Effector memory CD4-positive, alpha-beta T cell (primary cell): ENCODE results near the gene LGALS9.

ENCODE experiments used
- DNase-seq, 3 donors: peaks; one replicate each; pipeline ENCODE4 v3.0.0-alpha.2; 2020
- H3K27ac ChIP-seq: 2 replicates; pipeline ENCODE4 v1.7.0; 2013; ENCODE audit warnings: mild to moderate bottlenecking, low read length, moderate library complexity; ENCODE audit not compliant: insufficient read depth, poor library complexity, severe bottlenecking
- H3K27me3 ChIP-seq: replicated peaks from 2 replicates; pipeline ENCODE4 v1.7.0; 2013; ENCODE audit warnings: mild to moderate bottlenecking, low read length; ENCODE audit not compliant: insufficient read depth, control insufficient read depth, poor library complexity, severe bottlenecking
- H3K36me3 ChIP-seq: 2 replicates; pipeline ENCODE4 v1.7.0; 2013; ENCODE audit warnings: mild to moderate bottlenecking, low read length, moderate library complexity; ENCODE audit not compliant: control insufficient read depth, insufficient read depth
- H3K4me1 ChIP-seq: 2 replicates; pipeline ENCODE4 v1.7.0; 2013; ENCODE audit warnings: low read length, mild to moderate bottlenecking; ENCODE audit not compliant: control insufficient read depth, insufficient read depth, poor library complexity, severe bottlenecking
- H3K4me3 ChIP-seq: 2 replicates; pipeline ENCODE4 v1.7.0; 2013; ENCODE audit warnings: low read length, low read depth, mild to moderate bottlenecking; ENCODE audit not compliant: insufficient read depth, poor library complexity, severe bottlenecking
- H3K9me3 ChIP-seq: 2 replicates; pipeline ENCODE4 v1.7.0; 2013; ENCODE audit warnings: mild to moderate bottlenecking, low read length, moderate library complexity; ENCODE audit not compliant: control insufficient read depth
- total RNA-seq, 3 donors: gene quantifications; one replicate each; lab custom pipeline; 2026; lab: John Stamatoyannopoulos, UW

The LGALS9 gene
- total RNA-seq = 11.2 to 19.7 (median 17.6) reads per million in 3 donors

- peaks cover 19% of the 10 kb centered on the region for H3K4me1 ChIP-seq
- H3K9me3 ChIP-seq = no peaks in the 10 kb centered on the region
- H3K27ac ChIP-seq = peak within 1 kb of the TSS; percentile 51
- H3K27me3 ChIP-seq = no peaks in the 10 kb centered on the region
- no peaks in the 10 kb centered on the region for H3K36me3 ChIP-seq
- peak in 1 of 3 donors; percentile 6 for DNase-seq
- peak within 1 kb of the TSS; percentile 95 for H3K4me3 ChIP-seq
These were observed at the start of gene LGALS9 for GRCh38 chr17:27630607-27631410. Gene LGALS9 (plus strand): TSS chr17:27631188. CDS start chr17:27631266, 78 bp downstream.

DNA sequence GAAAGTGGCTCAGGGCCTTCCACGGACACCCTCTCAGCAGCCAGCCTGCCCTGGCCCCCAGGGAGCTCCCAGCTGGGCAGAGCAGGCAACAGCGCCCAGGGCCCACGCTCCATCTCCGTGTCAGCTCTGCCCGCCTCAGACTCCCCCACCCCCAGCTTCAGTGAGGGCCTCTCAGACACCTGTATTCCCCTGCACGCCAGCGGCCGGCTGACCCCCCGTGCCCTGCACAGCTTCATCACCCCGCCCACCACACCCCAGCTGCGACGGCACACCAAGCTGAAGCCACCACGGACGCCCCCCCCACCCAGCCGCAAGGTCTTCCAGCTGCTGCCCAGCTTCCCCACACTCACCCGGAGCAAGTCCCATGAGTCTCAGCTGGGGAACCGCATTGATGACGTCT lies 48.3 kb upstream of the LGALS9 start:
- no peak overlapping the region for H3K27ac ChIP-seq
- H3K36me3 ChIP-seq = no peaks in the 10 kb centered on the region
- no peak for DNase-seq
- H3K4me3 ChIP-seq = no peak overlapping the region
- H3K27me3 ChIP-seq = no peaks in the 10 kb centered on the region
- no peaks in the 10 kb centered on the region for H3K9me3 ChIP-seq
- no peaks in the 10 kb centered on the region for H3K4me1 ChIP-seq

DNA sequence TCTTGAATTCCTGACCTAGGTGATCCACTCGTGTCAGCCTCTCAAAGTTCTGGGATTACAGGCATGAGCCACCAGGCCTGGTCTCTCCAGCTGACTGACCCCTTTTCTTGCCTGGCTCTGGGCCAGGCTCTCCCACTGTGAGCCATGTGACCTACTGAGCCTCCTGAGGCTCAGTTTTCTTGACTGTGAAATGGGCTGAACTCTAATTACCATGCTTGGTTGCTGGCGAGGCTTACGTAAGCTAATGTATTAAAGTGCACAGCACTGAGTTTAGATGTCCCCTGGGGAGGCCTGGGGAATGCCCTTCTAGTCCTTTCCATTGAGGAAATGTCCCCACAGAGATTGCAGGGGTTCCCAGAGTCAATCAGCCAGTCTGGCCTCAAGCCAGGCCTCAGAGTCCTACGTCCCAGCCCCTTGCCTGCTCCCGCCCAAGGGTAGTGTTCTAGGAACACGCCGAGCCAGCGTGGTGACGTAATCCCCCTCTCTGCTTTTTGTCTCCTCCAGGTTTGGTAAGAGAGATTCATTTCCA lies 45.8 kb upstream of the LGALS9 start:
- H3K9me3 ChIP-seq = no peaks in the 10 kb centered on the region
- H3K36me3 ChIP-seq = no peaks in the 10 kb centered on the region
- no peak overlapping the region for H3K4me3 ChIP-seq
- no peaks in the 10 kb centered on the region for H3K27me3 ChIP-seq
- no peak overlapping the region for H3K27ac ChIP-seq
- no peak for DNase-seq
- no peaks in the 10 kb centered on the region for H3K4me1 ChIP-seq

GRCh38 chr17:27585792-27586191 lies 45.2 kb upstream of the LGALS9 start:
- H3K9me3 ChIP-seq = no peaks in the 10 kb centered on the region
- H3K27me3 ChIP-seq = no peaks in the 10 kb centered on the region
- H3K4me1 ChIP-seq = no peaks in the 10 kb centered on the region
- no peaks in the 10 kb centered on the region for H3K36me3 ChIP-seq
- DNase-seq = no peak
- no peak overlapping the region for H3K27ac ChIP-seq
- no peak overlapping the region for H3K4me3 ChIP-seq

- Histone ChIP-seq H3K27me3 (no peaks in the 10 kb centered on the region), H3K4me3 (no peak overlapping the region), H3K9me3 (no peaks in the 10 kb centered on the region), H3K36me3 (no peaks in the 10 kb centered on the region), H3K4me1 (no peaks in the 10 kb centered on the region), H3K27ac (no peak overlapping the region)
- DNase-seq = no peak
These were observed 44.7 kb upstream of the LGALS9 start for GRCh38 chr17:27586203-27586721.

- H3K27me3 ChIP-seq = no peaks in the 10 kb centered on the region
- H3K9me3 ChIP-seq = no peaks in the 10 kb centered on the region
- no peak overlapping the region for H3K4me3 ChIP-seq
- H3K36me3 ChIP-seq = peaks cover 3% of the 10 kb centered on the region
- no peak for DNase-seq
- H3K4me1 ChIP-seq = no peaks in the 10 kb centered on the region
- no peak overlapping the region for H3K27ac ChIP-seq
These were observed 42.6 kb upstream of the LGALS9 start for GRCh38 chr17:27588354-27588753.

DNA sequence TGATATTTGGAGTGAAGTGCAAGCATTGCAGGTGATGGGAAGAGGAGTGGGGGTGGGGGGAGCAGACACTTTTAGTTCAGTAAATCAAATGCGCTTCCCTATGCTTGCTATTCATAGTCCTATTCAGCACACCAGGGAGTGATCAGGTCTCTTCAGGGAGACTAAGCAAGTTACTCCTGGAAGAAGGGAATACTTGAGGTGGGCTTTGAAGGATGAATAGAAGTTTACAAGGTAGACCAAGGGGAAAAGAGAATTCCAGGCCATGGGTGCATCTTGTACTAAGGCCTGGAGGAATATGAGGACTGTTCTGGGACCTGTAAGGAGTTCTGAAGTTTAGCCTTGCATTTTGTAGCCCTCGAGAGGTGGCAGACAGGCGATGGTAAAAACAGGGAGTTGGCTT lies 40.1 kb upstream of the LGALS9 start:
- DNase-seq = no peak
- H3K27ac ChIP-seq = no peak overlapping the region
- no peaks in the 10 kb centered on the region for H3K4me1 ChIP-seq
- no peaks in the 10 kb centered on the region for H3K27me3 ChIP-seq
- no peaks in the 10 kb centered on the region for H3K9me3 ChIP-seq
- peaks cover 3% of the 10 kb centered on the region for H3K36me3 ChIP-seq
- H3K4me3 ChIP-seq = no peak overlapping the region

- no peak for DNase-seq
- no peaks in the 10 kb centered on the region for H3K4me1 ChIP-seq
- no peaks in the 10 kb centered on the region for H3K27me3 ChIP-seq
- peaks cover 3% of the 10 kb centered on the region for H3K36me3 ChIP-seq
- no peak overlapping the region for H3K4me3 ChIP-seq
- no peak overlapping the region for H3K27ac ChIP-seq
- H3K9me3 ChIP-seq = no peaks in the 10 kb centered on the region
These were observed 39.0 kb upstream of the LGALS9 start for GRCh38 chr17:27591986-27592385.

DNA sequence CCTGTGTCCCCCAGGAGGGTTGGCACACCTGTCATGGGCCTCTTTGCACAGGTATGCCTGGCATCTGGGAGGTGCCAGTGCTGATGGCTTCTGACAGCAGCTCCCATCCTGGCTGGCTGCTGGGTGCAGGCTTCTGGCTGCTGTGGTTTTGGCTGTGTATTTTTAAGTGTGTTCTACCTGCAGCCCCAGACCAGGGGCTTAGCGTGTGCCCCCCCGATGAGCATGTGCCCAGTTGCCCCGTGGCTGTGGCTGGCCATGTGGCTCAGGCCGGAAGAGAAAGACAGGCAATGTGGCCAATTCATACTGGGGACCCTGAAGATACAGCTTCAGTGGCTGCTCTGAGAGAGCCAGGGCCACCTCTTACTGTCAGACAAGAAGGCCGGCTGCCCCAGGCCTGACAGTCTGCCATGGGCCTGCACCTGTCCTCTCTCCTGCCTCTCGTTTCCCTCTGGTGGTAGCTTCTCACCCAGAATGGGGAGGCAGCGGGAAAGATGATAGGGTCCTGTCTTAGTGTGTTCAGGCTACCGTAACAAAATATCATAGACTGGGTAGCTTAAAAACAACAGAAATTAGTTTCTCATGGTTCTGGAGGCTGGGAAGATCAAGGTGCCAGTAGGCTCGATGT lies 37.6 kb upstream of the LGALS9 start:
- H3K27me3 ChIP-seq = no peaks in the 10 kb centered on the region
- peaks cover 3% of the 10 kb centered on the region for H3K36me3 ChIP-seq
- no peak for DNase-seq

DNA sequence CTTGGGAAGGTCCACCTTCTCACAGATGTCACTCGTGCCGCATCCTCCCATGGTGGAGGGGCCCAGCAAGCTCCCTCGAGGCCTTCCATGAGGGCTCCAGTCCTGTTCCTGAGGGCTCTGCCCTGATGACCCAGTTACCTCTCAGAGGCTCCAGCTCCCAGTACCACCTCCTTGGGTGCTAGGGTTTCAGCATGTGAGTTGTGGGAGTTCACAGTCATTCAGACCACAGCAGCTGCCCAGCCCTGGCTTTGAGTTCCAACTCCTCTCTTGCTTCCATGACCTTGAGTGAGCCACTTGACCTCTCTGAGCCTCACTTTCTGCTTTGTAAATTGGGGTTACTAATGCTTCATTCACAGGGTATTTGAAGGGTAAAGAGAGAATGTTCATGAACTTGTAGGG lies 37.1 kb upstream of the LGALS9 start:
- no peak for DNase-seq
- Histone ChIP-seq H3K4me3 (no peak overlapping the region), H3K9me3 (no peaks in the 10 kb centered on the region), H3K4me1 (no peaks in the 10 kb centered on the region), H3K36me3 (peaks cover 3% of the 10 kb centered on the region), H3K27ac (no peak overlapping the region), H3K27me3 (no peaks in the 10 kb centered on the region)

More for the DNA sequence above, 37.6 kb upstream of the LGALS9 start:
- no peaks in the 10 kb centered on the region for H3K4me1 ChIP-seq
- H3K4me3 ChIP-seq = no peak overlapping the region
- no peaks in the 10 kb centered on the region for H3K9me3 ChIP-seq
- H3K27ac ChIP-seq = no peak overlapping the region
